ENCODE data around the gene UBA1. TPM values are rescaled to one million over a fixed set of nuclear protein-coding genes. Genes with fewer than 3 reads are reported as not detected.

UBA1 gene
- total RNA-seq, 1 experiment from 2014 or later, result 275 TPM

DNA sequence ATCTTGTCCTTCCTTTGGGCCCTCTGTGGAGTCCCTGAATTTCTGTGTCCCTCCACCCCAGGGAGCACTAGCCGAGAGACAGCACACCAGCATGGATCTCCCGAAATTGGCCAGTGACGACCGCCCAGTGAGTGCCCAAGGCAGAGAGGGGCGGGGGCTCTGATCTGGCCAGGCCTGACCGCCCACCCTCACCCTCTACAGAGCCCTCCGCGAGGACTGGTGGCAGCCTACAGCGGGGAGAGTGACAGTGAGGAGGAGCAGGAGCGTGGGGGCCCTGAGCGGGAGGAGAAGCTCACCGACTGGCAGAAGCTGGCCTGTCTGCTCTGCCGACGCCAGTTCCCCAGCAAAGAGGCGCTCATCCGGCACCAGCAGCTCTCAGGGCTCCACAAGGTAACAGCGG lies 8.4 kb upstream of the UBA1 start:
- CTCF ChIA-PET, result no interaction called here
- H3K36me3 ChIP-seq (ENCODE audit: control insufficient read depth in 1 of 2, insufficient read depth in 2 of 2, low read length in 2 of 2), result no peaks in the 10 kb centered on the region; a peak in 1 of 4 replicates

DNA sequence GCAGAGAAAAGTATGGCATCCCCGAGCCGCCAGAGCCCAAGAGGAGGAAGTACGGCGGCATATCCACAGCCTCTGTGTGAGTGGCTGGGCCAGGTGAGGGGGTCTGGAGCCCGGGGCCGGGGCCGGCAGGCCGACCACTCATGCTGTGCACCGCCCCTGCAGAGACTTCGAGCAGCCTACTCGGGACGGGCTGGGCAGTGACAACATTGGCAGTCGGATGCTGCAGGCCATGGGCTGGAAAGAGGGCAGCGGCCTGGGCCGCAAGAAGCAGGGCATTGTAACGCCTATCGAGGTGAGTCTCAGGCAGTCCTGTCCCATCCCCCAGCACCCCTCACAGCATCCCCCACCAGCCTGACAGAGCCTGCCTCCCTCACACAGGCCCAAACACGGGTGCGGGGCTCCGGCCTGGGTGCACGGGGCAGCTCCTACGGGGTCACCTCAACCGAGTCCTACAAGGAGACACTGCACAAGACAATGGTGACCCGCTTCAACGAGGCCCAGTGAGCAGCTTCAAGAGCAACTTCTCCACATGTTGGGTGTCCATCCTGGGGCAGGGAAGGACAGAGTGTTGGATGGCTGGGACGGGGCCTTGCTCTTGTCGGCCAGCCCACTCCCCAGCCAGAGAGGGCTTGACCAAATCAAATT lies 7.4 kb upstream of the UBA1 start:
- ATAC-seq (no peak), DNase-seq (ENCODE audit: low read depth, low spot score) (no peak)
- H2AFZ ChIP-seq (ENCODE audit: low read depth, low read length, poor library complexity, severe bottlenecking), result no peak overlapping the region
- ChIA-PET POLR2A (no interaction called here), RAD21 (ENCODE audit: low non-redundant PET in 1 of 2, low total read pairs in 2 of 2, uncharacterized antibody in 2 of 2, unreplicated experiment in 2 of 2) (no interaction called here), CTCF (no interaction called here)
- H3K9ac ChIP-seq (ENCODE audit: low read length), result no peak overlapping the region
- H3K79me2 ChIP-seq (ENCODE audit: insufficient read depth, low read length), result peaks cover 6% of the 10 kb centered on the region; the same call in 1 of the 2 replicates
- no peaks in the 10 kb centered on the region for H3K9me3 ChIP-seq (ENCODE audit: control insufficient read depth in 1 of 2, insufficient read depth in 1 of 2, low read depth in 1 of 2, low read length in 2 of 2)
- no peak overlapping the region for H3K4me2 ChIP-seq (ENCODE audit: low read length)
- H4K20me1 ChIP-seq (ENCODE audit: insufficient read depth), result no peaks in the 10 kb centered on the region
- H3K4me1 ChIP-seq (ENCODE audit: control insufficient read depth in 1 of 2, insufficient read depth in 2 of 2, low read length in 2 of 2), result peaks cover 0 to 5% of the 10 kb centered on the region in 2 experiments; a peak in 2 of 4 replicates
- H3K27ac ChIP-seq (ENCODE audit: low read depth, low read length), result no peak overlapping the region
- H3K4me3 ChIP-seq (replicated peaks in 1 of 2; ENCODE audit: low read depth in 1 of 2, low read length in 2 of 2), result no peak overlapping the region
- H3K36me3 ChIP-seq (ENCODE audit: control insufficient read depth in 1 of 2, insufficient read depth in 2 of 2, low read length in 2 of 2), result no peaks in the 10 kb centered on the region; a peak in 1 of 4 replicates
- intact Hi-C loops (cut with micrococcal nuclease), result no loop called here
- TF ChIP-seq, protein P1, sequence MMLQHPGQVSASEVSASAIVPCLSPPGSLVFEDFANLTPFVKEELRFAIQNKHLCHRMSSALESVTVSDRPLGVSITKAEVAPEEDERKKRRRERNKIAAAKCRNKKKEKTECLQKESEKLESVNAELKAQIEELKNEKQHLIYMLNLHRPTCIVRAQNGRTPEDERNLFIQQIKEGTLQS (IDR thresholded peaks at IDR 0.05), result no peak
- TF ChIP-seq EZH2phosphoT487 (IDR thresholded peaks at IDR 0.05; ENCODE audit: borderline replicate concordance) (no peak), YY1 (IDR thresholded peaks at IDR 0.05; ENCODE audit: extremely low read depth, insufficient replicate concordance, low read depth, low read length) (no peak), POLR2AphosphoS5 (IDR thresholded peaks at IDR 0.05; ENCODE audit: low read depth, low read length) (no peak), ELF1 (IDR thresholded peaks at IDR 0.05; ENCODE audit: borderline replicate concordance, low read depth) (no peak), TCF7L2 (IDR thresholded peaks at IDR 0.05; ENCODE audit: borderline replicate concordance, extremely low read depth, insufficient read depth, insufficient read length) (no peak), SIN3A (IDR thresholded peaks at IDR 0.05; ENCODE audit: low read depth) (no peak), EGR1 (IDR thresholded peaks at IDR 0.05; ENCODE audit: low read depth) (no peak)
- TF ChIP-seq, protein P2, sequence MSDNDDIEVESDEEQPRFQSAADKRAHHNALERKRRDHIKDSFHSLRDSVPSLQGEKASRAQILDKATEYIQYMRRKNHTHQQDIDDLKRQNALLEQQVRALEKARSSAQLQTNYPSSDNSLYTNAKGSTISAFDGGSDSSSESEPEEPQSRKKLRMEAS (IDR thresholded peaks at IDR 0.05), result no peak
- no peaks in the 10 kb centered on the region for H3K27me3 ChIP-seq (ENCODE audit: insufficient read depth, low read length)
- no peaks in the 10 kb centered on the region for H3K9me2 ChIP-seq (ENCODE audit: insufficient read depth)
- BruUV-seq (replicated peaks), result TSS peak; percentile 54

More for the DNA sequence above, 8.4 kb upstream of the UBA1 start:
- Histone ChIP-seq H4K20me1 (ENCODE audit: insufficient read depth) (no peaks in the 10 kb centered on the region), H3K27me3 (ENCODE audit: insufficient read depth, low read length) (no peaks in the 10 kb centered on the region), H3K9me2 (ENCODE audit: insufficient read depth) (no peaks in the 10 kb centered on the region), H3K4me2 (ENCODE audit: low read length) (no peak overlapping the region), H3K27ac (ENCODE audit: low read depth, low read length) (no peak overlapping the region), H3K79me2 (ENCODE audit: insufficient read depth, low read length) (no peaks in the 10 kb centered on the region), H3K9ac (ENCODE audit: low read length) (no peak overlapping the region), H3K4me3 (replicated peaks in 1 of 2; ENCODE audit: low read depth in 1 of 2, low read length in 2 of 2) (no peak overlapping the region), H3K9me3 (ENCODE audit: control insufficient read depth in 1 of 2, insufficient read depth in 1 of 2, low read depth in 1 of 2, low read length in 2 of 2) (no peaks in the 10 kb centered on the region), H2AFZ (ENCODE audit: low read depth, low read length, poor library complexity, severe bottlenecking) (no peak overlapping the region), H3K4me1 (ENCODE audit: control insufficient read depth in 1 of 2, insufficient read depth in 2 of 2, low read length in 2 of 2) (peaks cover 0 to 2% of the 10 kb centered on the region in 2 experiments; a peak in 2 of 4 replicates)
- no peak for TF ChIP-seq EZH2 (IDR thresholded peaks at IDR 0.05)
- no peak for TF ChIP-seq FOSL1 (IDR thresholded peaks at IDR 0.05; ENCODE audit: low read depth)
- ChIA-PET RAD21 (ENCODE audit: low non-redundant PET in 1 of 2, low total read pairs in 2 of 2, uncharacterized antibody in 2 of 2, unreplicated experiment in 2 of 2) (no interaction called here), POLR2A (no interaction called here)
- no TSS peak for BruUV-seq (replicated peaks)
- intact Hi-C loops (cut with micrococcal nuclease), result no loop called here
- DNase-seq (ENCODE audit: low read depth, low spot score) (no peak), ATAC-seq (no peak)
